NCI-H2171 treated with DMSO at 0.1 percent for 48 hours (cell line): Measurements from ENCODE around the gene GDF9.

Experiments
- DNase-seq: peaks from one replicate; lab custom pipeline; 2025; lab: John Stamatoyannopoulos, UW

Gene GDF9

DNA sequence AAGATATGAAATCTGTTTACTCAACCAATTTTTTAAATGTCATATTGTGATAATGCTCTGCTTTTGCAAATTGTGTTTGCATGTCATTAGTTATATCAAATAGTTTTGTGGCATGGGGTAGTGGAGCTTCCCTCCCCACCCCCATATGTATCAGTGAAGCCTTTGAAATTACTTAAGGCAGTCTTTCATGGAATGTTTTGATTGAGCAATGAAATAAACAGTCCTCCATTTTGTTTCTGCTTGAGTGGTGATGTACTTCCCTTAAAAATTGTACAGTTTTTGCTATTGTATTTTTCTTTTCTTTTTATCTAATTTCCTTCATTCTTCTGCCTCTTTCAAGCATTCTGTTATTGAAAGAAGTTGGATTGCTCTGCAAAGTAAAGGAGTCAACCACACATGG is 49.7 kb downstream of the GDF9 start:
- DNase-seq: no peak

- DNase-seq: no peak
These were observed 50.2 kb downstream of the GDF9 start for GRCh38 chr5:132816083-132816482.

- DNase-seq: no peak
These were observed 50.8 kb downstream of the GDF9 start for GRCh38 chr5:132815454-132815853.

DNA sequence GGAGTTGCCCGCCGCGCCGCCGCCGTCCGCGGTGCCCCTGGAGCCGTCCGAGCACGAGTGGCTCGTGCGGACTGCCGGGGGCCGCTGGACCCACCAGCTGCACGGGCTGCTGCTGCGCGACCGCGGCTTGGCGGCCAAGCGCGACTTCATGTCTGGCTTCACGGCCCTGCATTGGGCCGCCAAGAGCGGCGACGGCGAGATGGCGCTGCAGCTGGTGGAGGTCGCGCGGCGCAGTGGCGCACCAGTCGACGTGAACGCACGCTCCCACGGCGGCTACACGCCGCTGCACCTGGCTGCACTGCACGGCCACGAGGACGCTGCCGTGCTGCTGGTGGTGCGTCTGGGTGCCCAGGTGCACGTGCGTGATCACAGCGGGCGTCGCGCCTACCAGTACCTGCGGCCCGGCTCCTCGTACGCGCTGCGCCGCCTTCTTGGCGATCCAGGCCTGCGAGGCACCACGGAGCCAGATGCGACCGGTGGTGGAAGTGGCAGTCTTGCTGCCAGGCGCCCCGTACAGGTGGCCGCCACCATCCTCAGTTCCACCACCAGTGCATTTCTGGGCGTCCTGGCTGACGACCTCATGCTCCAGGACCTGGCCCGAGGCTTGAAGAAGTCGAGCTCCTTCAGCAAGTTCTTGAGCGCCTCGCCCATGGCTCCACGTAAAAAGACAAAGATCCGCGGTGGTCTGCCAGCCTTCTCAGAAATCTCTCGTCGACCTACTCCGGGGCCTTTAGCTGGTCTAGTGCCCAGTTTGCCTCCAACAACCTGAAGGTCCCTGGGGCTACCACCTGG is 51.6 kb downstream of the GDF9 start:
- no peak for DNase-seq

- DNase-seq: no peak
These were observed 52.4 kb downstream of the GDF9 start for GRCh38 chr5:132813599-132814502.

DNA sequence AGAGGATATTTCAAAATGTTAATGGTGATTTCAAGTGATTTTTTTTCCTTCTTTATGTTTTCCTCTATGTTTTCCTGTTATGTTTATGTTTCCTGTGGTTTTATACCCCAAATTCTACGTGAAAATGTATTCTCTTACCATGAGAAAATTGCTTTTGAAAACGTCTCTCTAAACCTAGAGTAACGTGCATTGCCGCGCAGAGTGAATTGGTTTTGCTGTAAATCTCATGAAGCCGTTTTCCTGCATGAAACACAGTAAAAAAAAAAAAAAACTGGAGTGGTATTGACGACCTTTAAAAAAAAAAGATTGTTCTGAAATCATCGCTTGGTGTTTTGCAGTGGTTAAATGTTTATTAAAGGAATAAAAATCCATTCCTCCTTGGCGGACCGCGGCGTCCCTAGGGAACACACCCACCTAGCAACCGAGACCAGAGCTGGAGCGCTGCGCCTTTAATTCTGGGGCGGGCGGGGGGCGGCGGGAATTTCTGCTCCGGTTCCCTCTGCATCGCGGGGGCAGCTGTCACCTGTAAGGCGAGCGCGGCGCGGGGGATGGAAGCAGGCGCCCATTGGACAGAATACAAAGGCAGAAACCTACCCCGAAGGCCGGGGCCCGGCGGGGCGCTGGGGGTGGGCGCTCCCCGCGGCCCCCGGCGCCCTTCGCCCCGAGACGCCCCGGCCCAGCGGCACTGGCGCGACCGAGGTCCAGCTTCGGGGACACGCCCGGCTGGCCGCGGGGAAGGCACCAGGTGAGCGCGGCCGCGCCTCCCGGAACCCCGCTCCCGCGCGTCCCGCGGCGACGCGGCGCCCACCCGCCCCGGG is 53.3 kb downstream of the GDF9 start, which contains the start of gene SOWAHA:
Gene SOWAHA, plus strand, starts transcription at position 522 of the 818 bp plus-strand sequence. CDS start 320 bp downstream, outside the sequence.
- DNase-seq: peak; percentile 73

GRCh38 chr5:132812123-132812765 is 54.0 kb downstream of the GDF9 start:
- DNase-seq: peak; percentile 92
